NCI-H226 (cell line): ENCODE measurements around the gene SERTAD2.

Source experiments
- DNase-seq: peaks from one replicate; pipeline ENCODE4 v3.0.0-alpha.2; 2015

Gene SERTAD2

DNA sequence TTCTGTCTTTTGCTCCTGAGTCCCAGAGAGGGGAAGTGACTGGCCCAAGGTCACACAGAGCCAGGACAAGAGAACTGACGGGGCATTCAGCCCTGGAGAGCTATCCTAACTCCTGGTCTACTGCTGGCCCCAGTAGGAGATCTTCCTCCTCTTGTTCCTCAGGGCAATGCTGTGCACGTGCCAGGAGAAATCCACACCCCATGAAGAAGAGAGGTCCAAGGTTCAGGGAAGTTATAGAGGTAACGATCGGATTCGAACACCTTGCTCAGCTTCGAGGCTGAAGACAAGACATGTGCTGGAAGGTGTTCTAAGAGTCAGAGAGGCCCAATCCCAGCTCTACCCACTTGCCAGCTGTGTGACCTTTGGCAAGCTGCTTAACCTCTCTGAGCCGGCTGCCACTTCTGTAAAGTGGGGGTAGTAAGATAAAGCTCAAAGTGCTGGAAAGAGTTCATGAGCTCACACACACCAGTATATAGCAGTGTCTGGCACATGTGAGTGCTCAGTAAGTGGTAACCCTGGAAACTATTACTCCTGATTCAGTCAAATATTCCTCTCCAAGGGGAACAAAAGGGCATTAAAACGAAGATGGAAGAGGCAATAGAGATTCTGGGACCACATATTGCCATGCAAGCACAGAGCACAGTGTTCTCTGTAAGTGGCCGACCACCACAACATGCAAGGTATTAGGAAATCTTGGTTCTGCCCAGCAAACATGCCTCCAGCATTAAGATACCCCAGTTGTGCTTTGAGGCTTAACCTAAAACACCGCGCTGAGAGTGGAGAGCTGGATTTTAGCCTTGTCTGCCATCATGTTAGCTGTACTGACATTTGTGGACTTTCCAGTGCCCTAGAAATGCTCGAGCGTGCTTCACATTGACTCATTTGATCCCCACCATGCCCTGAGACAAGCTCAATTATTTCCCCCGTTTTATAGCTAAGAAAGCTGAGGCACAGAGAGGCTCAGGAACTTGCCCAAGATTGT, 25.6 kb downstream of the SERTAD2 start:
- DNase-seq: no peak

DNA sequence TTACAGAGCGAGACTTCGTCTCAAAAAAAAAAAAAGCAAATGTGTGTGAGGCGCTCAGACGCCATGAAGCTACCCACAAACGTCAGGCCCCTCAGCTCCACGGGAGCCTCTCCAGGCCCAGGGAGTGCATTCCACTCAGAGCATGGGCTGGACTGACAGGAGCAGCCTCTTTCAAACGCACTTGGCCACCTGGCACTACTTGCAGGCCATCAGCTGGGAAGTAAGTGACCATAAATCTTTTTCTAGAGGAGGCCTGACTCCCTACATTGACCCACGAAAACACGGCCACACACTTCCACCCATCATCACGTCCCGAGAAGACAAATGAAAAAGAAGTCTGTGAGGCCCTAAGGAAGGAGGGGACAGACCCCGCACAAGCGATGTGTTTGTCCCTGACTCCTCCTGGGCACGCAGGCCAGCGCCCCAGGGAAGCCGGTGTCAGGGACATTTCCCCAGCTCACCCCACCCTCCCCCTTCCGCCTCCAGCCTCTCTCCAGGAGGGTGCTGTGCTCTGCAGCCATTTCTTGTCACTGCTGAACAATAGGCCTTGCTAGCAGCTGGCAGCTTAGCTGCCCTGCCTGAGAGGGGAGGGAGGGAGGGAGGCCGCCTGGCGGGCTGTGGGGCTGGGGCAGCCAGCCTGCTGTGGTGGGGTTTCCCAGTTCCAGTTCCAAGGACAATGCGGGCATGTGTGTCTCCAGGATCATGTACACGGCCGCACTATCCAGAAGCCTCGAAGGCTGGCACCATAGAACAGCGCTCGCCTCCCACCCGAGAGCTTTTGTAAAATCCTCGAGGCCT, 26.6 kb downstream of the SERTAD2 start:
- no peak for DNase-seq

DNA sequence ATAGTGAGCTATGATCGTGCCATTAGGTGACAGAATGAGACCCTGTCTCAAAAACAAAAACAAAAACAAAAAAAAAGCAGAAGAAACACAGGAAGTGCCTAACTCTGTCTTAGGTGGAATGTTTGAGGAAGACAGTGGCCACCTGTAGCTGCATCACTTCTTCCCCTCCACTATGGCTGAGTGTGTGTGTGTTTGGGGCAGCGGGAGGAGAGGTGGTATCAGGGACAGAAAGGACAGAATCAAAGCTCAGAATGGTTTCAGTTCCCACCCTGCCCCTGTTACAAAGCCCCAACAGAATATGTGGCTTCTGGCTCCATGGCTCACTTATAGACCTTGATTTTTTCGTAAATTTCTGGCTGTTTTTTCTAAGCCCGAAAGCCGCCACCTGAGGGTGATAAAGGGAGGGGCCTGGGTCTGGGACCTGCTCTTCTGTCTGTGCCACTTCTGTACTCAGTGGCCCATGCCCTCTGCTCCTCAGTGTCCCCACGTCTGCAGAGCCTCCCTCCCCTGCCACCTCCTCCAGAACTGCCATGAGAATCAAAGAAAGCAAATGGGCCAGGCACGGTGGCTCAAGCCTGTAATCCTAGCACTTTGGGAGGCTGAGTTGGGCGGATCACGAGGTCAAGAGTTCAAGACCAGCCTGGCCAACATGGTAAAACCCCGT, 27.4 kb downstream of the SERTAD2 start:
- DNase-seq: no peak

DNA sequence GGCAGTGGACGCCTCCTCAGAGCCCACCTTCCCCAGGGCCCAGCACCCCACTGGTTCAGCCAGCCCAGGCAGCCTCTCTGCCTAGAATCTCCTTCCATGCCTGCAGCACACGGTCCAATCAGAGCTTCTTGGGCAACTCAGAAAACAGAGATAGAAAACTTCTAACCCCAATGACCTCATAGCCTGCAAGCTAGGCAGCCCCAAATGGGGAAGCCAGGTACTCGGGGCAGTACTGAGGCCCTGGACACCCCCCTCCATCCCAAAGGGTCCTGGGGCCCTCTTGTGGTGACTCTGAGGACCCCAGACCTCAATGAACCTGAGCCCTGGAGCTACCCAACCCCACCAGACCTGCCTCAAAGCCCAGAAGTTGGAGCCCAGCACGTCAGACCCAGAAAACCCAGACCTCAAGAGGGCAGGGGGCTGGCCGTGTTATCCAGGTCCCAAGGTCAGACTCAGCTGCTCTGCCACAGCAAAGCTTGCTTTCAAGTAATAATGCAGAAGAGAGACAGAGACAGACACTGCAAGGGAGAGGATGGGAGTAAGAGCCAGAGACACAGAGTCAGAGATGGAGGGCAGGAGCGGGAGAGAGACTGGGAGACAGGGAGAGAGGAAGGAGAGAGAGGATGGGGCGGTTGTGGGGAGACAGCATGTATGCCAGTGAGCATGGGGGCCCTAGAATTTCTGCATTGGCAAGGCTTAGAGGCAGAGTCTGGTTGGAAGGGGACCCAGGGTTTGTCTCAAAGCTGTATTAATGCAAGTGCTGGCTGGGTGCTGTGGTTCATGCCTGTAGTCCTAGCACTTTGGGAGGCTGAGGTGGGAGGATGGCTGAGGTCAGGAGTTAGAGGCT, 28.2 kb downstream of the SERTAD2 start:
- no peak for DNase-seq

DNA sequence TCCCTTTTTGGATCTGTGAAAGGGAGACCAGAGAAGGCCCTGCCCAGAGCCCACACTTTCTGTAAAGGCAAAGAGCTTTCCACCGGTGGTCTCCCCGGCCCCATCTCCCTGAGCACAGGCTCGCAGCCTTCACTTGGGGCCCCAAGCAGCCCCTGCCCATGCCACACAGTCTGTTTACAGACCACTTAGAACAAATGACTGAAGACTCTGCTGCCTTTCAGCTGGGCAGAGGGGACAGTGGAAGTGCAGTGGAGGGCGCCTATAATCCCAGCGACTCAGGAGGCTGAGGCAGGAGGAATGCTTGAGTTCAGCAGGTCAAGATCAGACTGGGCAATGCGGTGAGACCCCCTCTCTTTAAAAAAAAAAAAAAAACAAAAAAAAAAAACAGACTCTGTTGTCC, 28.9 kb downstream of the SERTAD2 start:
- DNase-seq: no peak

DNA sequence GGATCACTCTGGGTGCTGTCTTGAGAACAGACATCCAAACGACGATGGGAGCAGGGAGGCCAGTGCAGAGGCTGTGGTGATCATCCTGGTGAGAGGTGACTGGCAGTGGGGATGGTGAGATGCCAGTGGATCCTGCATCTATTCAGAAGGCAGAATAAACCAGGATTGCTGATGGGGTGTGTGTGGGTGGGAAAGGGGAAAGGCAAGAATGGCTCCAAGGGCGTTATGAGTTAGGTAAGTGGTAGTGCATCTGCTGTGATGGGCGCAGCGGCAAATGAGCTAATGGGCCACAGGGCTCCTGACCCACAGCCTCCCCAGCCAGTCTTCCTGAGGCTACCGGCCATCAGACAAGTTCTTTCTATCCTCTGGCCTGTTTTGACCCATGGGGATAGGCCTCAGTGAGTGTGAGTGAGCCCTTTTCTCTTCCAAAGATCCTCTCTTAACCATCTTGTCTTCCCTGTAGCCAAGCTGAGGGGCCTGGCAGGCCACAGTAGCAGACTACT, 29.6 kb downstream of the SERTAD2 start:
- DNase-seq: no peak

DNA sequence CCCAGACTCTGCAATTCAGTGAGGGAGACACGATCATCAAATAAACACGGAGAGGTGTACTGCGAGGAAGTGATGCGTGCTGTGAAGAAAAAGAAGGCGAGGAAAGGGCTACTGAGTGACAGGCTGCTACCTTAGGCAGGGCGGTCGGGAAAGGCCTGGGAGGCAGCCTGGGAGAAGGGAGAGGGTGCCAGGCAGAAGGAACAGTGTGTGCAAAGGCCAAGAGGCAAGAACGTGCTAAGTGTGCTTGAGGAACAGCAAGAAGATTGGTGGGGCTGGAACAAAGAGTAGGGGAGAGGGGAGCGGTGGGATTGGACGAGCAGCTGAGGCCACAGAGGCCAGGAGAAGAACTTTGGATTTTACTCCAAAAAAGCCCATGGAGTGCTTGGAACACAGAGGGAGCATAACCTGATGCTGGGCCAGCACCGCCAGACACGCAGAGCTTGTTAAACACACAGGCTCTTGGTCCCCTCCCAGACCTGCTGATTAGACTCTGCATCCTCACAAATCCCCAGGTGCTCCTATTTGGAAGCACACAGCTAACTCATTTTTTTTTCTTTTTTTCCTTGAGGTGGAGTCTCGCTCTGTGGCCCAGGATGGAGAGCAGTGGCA, 30.4 kb downstream of the SERTAD2 start:
- DNase-seq: no peak

DNA sequence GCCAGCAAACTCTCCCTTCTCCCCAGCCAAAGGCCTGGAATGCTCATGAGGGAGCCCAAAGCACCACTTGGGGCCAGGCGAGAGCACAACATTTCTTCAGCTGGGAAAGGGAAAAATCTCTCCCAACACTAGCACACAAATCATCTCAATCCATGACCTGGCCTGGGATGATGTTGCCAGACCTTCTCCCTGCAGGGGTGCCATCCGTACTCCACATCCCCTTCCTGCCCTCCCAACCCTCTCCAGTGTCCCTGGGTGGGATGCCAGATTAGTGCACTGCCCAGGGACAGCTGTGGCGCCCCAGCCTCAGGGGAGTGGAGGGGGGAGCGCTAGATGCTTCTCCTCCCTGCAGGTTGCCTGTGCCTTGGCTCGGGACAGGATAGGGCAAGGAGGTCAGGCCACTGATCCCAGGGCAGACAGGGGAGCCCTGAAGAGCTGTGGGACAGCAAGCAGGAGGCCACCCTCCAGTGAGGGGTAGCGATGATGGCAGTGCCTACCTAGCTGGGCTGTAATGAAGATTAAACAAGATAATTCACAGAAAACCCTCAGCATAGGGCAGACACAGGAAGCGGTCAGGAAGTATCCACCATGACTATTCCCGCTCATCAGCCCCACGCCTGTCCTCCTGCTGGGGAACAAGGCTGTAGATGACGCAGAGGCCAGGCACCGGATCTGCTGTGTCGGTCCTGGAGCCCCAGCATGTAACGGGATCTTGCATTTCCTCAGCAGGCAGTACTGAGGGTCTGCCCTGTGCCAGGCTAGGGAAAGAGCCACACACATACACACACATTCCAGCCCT, 31.1 kb downstream of the SERTAD2 start:
- DNase-seq: no peak

DNA sequence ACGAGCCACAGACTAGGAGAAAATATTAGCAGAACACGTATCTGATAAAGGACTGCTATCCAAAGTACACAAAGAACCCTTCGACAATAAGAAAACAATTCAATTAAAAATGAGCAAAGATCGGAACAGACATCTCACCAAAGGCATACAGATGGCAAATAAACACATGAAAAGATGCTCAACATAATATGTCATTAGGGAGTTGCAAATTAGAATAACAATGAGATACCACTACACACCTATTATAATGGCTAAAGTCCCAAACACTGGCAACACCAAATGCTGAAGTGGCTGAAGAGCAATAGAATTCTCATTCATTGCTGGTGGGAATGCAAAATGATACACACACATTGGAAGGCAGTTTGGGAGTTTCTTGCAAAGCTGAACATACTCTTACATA, 33.1 kb downstream of the SERTAD2 start:
- no peak for DNase-seq

DNA sequence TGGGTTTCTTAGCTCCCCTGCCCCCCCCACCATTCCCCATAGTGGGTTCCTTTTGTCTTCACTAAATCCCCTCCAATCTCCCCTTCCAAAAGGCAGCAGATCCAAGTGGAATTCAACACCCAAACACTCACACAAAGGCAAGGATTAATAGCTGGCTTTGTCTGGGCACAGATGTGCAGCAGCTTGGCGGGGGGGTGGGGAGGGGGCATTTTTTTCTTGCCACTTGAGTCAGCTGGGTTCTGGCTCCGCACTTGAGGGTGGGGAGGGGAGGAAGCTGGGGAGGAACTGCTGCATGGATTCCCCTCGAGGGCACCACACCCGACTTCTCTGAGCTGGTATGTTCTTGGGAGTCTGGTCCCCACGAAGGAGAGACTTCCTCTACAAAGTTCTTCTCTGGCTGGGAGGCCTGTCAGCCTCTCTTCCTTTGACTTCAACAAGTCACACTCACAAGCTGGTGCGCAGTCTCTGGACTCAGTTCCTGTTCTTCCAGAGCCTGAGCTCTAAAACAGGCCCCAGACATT, 36.0 kb downstream of the SERTAD2 start:
- no peak for DNase-seq

DNA sequence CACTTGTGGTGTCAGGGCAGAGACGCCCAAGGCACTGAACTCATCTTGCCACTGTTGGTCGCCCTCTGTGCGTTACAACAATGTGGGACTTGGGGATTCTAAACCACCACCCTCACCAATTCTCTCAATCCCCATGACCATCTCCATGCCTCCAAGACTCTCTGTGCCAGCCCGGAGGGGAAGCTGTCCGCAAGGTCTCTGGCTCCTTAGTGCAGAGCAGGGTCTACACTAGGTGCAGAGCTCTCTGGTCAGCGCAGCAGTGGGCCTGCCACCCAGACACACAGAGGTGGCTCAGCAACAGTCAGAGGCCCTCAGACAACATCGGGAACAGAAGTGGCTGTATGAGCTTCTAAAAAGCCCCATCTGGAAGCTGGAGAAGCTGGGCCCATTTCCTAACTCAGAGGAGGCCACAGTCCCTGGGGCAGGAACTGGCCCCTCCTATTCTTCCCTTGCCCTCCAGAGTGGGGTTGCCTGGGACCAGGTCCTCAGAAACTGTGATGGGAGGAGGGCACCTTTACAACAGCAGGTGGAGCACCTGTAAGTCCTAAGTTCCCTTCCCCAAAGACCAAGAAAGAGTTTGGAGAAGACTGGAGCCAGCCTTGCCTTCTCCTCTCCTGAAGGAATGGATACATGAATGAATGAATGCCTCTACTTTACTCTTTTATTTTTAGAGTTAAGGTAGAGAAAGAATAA, 37.7 kb downstream of the SERTAD2 start:
- DNase-seq: no peak

DNA sequence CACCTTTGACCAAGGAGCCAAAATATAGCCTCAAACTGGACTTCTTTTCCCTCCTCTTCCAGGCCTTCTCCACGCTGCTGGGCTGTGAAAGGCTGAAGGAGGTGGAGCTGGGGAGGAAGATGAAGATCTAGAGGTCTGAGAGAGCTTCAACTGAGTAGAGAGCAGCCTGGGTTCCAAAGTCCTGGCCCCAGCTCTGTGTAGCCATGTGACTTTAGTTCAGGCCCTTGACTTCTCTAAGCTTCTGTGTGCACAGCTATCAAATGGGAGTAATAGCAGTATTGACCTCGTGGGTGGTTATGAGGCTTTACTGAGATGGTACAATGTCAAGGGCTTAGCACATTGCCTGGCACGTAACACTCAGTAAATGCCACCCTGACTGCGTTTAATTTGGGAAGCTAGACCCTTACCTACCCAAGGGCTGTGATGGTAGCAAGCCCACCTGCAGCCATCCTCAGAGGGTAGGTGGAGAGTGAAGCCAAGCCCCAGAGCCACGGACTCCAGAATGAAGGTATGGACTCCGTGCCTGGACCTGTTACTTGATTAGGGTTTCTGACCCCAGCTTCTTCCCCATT, 38.4 kb downstream of the SERTAD2 start:
- DNase-seq: no peak

DNA sequence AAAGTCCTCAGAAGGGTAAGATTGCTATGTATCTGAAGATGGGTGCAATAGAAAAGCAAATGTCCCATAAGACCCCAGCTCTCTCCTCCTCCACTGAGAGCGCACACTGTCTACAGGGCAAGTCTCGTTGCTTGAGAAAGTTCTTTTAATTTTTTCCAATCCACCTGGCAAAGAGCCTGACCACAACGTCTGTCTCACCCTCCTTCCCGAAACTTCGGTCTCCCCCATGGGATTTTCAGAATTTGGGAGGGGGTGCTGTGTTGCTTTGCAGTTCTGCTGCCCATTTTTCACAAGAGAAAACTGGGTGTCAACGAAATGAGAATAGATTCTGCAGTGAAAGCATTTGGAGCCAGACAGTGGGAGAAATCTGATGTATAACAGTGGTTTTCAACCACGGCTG, 40.4 kb downstream of the SERTAD2 start:
- DNase-seq: no peak

DNA sequence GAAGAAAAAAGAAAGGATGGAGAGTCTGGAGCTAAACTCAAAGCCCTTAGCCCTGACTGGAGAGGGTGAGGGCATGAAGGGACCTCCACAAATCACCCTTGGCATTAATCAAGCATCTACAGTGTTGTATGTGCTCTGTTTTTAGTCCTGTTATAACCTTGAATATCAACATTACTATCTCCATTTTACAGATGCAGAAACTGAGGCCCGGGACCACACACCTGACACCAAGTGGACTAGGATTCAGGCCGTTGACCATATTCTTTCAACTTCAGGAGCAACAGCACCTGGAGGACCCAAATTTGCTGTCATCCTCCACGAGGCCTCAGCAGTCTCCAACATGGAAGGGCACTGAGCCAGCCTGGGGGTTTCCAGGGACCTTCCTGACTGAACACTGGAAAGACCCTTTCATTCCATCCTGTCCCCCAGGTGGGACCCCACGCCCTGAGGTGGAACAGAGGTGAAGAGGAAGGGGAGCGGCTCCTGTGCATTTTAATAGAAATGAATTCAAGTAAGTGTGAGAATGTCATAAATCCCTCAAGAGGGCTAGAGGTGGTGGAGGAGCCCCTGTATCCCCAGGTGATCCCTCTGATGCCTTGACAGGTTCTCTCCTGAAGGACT, 41.0 kb downstream of the SERTAD2 start:
- DNase-seq: no peak

DNA sequence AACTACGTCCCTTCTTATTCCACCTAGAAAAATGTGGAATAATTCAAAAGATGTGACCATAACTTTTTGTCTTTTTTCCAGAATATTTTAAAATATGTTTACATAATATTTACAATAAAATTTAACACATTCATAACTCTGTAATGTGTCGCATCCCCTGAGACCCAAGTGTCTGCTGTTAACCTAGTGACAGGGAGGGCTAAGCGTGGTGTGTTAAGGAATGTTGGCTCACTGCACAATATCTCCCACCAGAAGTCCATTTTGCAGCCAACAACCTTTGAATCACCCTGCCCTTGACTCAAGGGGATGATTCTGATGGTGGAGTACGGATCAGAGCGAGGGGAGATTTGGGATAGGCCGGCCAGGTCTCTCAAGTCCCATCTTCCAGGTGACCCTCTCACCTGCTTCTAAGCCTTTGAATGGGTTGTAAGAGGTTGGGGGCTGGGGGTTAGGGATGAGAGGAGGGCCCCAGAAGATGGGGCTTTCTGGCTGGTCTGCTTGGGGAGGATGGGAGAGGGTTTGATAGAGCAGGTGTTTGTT, 43.3 kb downstream of the SERTAD2 start:
- no peak for DNase-seq

DNA sequence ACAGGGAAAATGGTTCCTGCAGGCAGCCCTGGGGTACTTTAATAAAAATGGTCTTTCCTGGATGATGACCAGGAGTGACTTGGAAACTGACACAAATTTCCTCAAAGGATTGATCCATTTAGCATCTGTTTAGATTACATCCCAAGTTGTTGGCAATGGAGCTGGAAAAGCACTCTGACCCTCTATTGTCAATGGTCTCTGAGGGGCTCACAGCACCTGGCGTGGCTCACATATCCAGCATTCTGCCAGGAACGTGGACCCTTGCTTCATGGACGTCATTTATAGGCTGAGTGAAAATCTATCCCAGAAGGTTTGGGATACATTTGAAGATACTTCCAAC, 43.8 kb downstream of the SERTAD2 start:
- DNase-seq: no peak

DNA sequence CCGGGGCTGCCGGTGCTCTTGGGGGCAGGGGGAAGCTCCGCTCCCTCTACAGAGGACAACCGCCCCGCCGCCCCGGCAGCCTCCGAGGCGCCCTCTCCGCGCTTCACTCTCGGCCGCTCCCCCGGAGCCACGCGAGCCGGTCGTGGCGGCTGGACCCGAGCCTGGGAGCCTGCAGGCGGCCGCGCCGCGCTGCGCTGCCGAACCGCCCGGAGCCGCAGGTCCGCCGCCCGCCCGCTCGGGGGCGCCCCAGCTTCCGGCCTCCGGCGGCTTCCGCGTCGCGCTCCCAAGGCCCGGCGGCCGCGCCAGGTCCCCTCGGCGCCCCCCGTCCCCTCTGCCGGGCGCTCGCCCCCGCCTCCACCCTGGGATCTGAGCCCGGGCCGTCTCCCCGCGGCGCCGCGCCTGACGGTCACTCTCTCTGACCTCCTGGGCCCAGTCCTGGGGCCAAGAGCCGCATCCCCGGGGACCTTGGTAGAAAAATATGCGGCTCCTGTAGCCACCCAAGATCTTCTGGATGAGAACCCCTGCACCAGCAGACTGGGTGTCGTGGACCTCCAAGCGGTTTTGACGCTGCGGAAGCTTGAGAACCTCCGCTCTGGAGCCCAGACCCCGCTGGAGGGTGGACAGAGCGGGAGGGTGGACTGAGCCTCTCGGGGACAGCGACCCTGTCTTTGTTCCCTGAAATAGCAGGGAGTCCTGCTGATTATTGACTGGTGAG, 44.3 kb downstream of the SERTAD2 start:
- DNase-seq: no peak

DNA sequence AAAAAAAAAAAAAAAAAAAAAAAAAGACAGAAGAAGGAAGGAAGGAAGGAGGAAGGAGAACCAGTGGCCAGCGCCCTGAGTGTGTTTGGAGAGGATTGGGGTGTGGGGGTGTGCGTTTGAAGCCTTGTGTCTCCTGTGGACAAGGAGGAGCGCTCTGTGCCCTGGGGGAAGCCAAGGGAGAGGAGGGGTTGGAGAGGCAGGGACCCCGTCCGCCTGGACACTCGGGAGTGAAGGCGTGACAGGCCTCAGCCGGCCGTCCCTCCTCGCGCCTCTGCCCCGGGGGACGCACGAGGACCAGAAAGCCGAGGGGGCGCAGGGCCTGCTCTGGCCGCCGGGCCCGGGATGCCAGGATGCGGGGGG, 44.9 kb downstream of the SERTAD2 start:
- no peak for DNase-seq
